ENCODE data around the gene GNL3L.
"Not testable (repeated sequence)": the region's sequence is repeated elsewhere in the genome, so short reads cannot be mapped to it uniquely, and the experiment has no call there.

The GNL3L gene, protein sequence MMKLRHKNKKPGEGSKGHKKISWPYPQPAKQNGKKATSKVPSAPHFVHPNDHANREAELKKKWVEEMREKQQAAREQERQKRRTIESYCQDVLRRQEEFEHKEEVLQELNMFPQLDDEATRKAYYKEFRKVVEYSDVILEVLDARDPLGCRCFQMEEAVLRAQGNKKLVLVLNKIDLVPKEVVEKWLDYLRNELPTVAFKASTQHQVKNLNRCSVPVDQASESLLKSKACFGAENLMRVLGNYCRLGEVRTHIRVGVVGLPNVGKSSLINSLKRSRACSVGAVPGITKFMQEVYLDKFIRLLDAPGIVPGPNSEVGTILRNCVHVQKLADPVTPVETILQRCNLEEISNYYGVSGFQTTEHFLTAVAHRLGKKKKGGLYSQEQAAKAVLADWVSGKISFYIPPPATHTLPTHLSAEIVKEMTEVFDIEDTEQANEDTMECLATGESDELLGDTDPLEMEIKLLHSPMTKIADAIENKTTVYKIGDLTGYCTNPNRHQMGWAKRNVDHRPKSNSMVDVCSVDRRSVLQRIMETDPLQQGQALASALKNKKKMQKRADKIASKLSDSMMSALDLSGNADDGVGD

DNA sequence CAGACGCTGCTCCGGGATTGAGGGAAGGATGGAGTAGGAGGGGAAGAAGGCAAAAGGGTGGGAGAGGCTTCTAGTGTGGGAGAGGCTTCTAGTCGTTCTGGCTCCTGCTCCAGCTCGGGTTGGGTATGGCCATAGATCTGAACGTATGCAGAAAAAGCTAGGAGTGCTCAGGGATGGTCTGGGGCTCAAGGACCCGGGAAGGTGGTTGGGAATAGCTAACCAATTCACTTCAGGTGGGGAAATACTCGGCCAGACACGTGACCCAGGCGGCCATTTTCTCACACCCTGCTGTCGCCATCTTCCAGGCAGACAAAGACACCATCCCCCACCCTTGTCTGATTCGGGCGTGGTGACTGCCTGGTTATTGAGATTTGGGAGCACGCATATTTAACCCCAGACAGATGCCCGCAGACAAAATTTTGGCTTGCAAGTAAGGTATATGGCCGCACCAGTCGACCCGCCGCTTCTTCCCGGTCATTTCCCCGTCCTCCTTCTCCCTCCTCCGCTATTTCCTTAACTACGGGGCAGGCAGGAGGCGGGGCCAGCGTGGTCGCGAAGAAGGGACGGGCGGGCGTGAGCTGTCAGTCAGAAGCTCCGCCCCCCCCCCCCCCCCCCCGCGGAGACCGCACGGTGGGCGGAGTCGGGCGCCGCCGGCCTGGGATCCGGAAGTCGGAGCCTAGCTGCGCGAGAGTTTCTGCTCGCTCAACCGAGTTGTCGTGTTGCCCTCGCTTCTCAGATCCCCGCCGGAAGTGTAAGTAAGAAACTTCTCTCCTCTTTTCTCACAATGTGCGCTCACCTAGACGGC lies at the start of gene GNL3L:
Gene GNL3L, plus strand, starts transcription at position 668 of the 805 bp plus-strand sequence. CDS start 2,348 bp downstream, outside the sequence.
- peak; percentile 93 for DNase-seq

DNA sequence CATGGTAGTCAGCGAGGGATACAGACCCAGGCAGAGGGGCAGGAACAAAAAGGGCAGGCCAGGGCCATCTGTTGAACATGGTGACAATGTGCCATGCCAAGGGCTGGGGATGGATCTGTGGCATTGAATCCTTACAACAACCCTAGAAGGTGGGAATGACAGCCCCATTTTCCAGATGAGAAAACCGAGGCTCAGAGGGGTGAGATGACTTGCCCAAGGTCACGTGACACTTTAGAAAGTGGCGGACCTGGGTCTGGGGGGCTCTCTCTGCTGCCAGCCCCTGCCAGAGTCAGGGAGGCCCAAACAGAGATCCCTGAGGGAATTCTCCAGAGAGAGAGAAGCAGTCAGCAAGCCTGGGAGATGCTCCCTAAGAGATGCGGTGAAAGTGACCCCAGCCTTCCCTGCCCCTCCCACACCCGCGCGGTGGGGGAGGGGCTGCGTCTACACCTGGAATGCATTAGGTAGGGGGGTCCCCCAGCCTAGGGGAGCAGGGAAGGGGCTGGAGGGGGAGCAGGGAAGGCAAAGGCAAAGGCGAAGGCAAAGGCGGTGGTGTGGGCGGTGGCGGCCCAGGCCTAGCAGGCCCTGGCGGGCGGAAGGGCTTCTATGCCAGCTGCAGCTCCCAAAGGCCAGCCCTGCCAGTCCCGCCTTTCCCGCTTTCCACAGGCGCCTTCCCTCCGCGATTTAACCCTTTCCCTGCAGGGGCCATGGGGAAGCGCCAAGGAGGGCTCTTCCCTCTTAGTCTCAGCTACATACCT lies 47.0 kb upstream of the GNL3L start:
- DNase-seq: peak; percentile 6

DNA sequence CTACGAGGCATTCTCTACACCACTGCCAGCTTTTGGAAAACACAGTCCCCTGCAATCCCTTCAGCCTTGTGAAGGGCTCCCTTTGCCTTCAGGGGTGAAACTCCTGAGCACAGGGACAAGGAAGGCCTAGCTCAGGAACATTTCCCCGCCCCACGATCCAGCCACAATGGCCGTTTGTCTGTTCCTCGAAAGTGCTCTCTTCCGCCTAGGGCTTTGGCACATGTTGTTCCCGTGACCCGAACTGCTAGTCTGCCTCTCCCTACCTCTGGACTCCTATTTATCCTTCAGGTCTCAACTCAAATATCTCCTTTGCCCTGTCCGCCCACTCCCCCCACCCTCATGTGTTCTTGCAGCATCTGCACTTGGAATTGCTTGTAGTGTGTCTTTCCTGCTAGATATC lies 46.1 kb upstream of the GNL3L start:
- DNase-seq: no peak

DNA sequence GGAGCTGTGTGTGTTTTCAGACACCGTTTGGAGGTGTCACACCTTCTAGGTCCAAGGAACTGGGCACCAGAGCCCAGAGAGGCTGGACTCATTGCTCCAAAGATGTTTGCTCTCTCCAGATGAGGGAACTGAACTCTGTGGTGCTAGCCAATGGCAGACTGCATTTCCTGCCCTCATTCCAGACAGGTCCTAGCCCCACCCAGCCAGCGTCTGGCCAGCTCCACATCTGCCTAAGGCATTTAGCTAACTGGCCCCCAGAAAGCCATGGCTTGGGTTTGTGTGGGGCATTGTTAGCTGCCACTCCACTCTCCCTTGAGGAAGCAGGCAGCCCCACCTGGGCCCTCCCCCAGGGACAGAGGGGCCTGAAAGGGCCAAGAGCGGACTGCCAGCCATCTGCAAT lies 45.4 kb upstream of the GNL3L start:
- DNase-seq: peak; percentile 60

DNA sequence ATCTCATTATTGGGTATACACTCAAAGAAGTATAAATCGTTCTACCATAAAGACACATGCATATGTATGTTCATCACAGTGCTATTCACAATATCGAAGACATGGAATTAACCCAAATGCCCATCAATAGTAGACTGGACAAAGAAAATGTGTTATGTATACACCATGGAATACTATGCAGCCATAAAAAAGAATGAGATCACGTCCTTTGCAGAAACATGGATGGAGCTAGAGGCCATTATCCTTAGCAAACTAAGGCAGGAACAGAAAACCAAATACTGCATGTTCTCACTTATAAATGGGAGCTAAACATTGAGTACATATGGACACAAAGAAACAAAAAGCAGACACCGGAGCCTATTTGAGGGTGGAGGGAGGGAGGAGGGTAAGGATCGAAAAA lies 40.2 kb upstream of the GNL3L start:
- DNase-seq: not testable (repeated sequence)

DNA sequence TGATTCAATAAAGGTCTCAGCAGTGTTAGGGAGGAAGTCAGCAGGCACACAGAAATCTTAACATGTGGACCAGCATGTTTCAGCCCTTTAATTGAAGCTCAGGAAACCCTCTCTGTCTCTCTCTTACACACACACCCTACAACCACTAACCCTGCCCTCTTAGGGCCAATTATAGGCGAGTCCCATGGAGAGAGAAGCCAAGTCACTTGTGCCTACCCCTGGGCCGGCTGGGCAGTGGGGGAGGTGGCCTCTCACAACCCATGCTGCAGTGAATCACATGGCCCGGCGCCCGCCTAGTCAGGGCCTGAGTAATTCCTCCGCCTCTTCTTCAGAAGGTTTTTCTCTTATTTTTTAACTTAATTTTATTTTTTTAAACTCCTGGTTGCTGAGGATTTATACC lies 37.7 kb upstream of the GNL3L start:
- no peak for DNase-seq

DNA sequence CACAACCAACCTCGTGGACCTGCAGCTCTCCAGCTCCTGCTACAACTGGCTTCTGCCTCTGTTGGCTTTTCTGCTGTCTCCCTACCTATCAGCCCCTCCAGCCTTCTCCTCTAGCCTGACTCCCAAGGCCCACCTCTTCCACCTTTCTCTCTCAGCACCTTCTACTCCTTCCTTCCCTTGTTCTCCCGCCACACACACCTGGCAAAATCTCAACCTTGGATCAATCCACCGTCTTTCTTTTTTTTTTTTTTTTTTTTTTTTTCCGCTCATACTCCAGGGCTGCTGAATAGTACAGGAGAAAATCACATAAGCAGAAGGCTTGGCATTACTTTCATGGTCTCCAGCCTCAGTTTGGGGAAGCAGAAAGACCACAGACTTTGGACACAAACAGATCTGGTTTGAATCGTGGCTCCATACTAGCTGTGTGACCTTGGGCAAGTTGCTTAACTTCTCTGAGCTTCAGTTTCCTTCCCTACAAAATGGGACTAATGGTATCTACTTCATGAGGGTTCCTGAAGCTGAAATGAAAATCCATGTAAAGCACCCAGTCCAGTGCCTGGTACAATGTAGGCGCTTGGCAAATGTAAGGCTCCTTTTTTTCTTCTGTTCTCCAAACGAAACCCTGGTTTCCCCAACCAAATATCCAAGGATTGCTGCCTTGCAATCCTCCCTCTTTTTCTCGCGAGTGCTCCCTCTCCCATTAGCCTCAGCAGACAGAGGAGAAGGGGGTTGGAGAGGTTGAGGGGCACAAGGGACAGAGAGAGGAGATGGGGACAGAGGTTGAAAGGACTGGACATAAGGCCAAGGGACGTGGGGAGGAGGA lies 35.6 kb upstream of the GNL3L start:
- no peak for DNase-seq

DNA sequence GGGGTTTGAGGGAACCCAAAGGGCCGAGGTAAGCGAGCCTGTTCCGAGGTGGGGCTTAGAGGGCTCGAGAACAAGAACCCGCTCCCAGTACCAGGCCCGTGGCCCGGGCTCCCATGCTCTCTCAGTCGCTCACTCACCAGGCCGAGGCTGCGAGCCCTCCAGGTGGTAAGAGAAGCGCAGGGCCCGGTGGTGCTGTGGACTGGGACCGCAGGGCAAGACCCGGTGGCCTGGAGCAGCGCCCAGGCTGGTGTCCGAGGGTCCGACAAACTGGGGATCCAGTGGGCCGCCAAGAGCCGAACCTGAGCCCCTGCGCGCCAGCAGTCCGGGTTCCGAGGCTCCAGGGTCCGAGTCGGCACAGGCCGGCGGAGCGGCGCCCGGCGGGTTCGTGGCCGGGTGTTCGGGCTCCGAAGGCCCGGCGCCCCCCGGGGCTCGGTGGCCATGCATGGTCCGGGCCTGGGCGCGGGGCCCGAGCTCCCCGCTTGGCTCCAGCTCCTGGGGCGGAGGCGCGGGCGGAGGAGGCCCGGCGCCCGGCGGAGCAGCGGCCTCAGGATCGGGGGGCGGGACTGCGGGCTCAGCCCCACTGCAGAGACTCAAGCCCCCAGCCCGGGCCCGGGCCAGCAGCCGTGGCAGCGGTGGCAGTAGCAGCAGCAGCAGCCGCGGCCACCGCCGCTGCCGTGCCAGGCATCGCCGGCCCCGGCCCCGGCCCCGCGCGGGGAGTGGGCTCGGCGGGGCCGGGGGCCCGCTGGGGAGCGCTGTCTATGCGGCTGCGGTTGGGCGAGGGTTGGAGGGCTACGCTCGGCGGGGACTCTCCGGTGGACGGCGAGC lies 34.8 kb upstream of the GNL3L start:
- DNase-seq: peak; percentile 49

- DNase-seq: peak; percentile 75
Measured at GRCh38 chrX:54495814-54496516, 34.1 kb upstream of the GNL3L start, which contains the start of gene FGD1. Gene FGD1 (minus strand): TSS chrX:54496234. CDS start chrX:54495432, 802 bp downstream.

- DNase-seq: no peak
Measured at GRCh38 chrX:54496517-54496852, 33.5 kb upstream of the GNL3L start.

- no peak for DNase-seq
Measured at GRCh38 chrX:54496936-54497335, 33.1 kb upstream of the GNL3L start.

- DNase-seq: no peak
Measured at GRCh38 chrX:54509400-54509799, 20.6 kb upstream of the GNL3L start.

DNA sequence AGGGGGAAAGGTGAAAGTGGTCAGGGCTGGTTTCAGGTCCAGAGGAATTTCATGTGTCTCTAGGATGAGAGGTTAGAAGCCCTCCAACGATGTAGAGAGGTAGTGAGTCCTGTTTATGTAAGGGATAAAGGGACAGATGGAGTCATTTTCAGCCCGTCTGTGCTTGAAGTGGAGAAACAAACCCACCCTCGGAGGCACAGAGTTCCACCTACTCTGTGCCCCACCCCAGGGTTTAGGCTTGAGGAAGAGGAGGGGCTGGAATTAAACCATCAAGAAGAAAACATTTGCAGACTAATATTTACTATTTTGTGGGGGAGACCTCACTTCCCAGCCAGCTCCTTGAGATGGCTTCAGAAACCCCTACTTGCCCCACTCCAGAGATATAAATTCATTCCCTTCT lies 868 bp upstream of the GNL3L start:
- peak; percentile 37 for DNase-seq

- peak; percentile 43 for DNase-seq
Measured at GRCh38 chrX:54530357-54530900, 410 bp downstream of the GNL3L start.

DNA sequence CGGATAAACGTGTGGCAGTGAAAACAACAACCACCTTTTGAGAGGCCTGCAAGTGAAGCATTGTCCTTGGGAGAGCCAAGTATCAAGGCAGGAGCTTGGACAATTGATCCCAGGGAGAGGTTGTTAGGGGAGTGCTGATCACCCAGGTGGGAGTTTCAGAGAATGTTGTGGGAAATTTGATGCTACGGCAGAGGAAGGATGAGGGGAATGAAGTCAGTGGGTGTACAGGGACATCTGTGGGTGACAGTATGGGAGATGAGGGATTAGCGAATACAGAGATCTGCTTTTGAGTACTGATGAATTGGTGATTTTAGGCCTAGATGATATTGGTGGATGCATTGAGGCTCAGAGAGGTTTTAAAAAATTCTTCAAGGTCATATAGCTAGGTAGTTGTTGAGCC lies 4.3 kb downstream of the GNL3L start:
- no peak for DNase-seq

DNA sequence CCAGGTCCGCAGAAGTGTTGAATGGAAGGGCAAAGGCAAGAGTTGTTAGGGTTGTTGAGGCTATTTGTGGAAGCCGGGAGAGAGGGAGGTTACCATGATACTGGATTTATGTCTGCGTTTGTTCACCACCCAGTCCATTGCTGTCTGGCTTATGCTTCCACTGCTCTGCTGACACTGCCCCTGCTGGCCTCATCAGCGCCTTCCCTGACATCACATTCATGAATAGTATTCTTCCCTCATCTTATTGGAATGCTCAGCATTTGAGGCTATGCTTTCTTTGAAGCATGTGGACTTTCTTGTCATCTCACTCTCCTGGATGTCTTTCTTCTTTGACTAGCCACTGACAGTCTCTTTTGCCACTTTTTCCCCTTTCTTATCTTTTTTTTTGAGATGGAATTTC lies 10.3 kb downstream of the GNL3L start:
- no peak for DNase-seq

DNA sequence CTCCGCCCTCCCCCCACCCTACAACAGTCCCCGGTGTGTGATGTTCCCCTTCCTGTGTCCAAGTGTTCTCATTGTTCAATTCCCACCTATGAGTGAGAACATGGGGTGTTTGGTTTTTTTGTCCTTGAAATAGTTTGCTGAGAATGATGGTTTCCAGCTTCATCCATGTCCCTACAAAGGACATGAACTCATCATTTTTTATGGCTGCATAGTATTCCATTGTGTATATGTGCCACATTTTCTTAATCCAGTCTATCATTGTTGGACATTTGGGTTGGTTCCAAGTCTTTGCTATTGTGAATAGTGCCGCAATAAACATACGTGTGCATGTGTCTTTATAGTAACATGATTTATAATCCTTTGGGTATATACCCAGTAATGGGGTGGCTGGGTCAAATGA lies 12.2 kb downstream of the GNL3L start:
- not testable (repeated sequence) for DNase-seq

- DNase-seq: no peak
Measured at GRCh38 chrX:54550821-54551220, 20.8 kb downstream of the GNL3L start.

GRCh38 chrX:54551801-54552200 lies 21.8 kb downstream of the GNL3L start:
- DNase-seq: no peak

- DNase-seq: not testable (repeated sequence)
Measured at GRCh38 chrX:54555006-54555405, 25.0 kb downstream of the GNL3L start.
